ENCODE measurements around the gene NAV3. TPM values are rescaled to one million over a fixed set of nuclear protein-coding genes. Genes with fewer than 3 reads are reported as not detected.
A peak's percentile ranks its signal among the peaks of the same experiment; 100 is the strongest.

The NAV3 gene
- polyA plus RNA-seq, 1 of the 3 experiments (the other 2 are of a cell fraction): 10.5 TPM

DNA sequence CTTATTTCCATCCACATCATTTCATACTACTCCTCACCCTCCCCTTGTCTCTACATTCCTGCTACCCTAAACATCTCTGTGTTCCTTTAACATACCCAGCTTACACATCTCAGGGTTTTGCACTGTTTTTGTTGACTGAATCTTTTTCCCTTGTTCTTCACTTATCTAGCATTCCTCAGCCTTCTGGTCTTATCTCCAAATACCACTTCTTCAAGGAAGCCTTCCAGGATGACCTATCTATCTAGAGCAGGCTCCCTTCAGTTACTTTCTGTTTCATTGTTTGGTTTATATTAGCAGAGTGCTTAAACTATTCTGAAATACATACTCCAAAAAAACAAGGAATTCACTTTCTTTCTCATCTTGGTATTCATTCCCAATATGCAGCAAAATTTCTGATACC lies 353.1 kb downstream of the NAV3 start:
- H4K20me1 ChIP-seq (ENCODE audit: insufficient read depth): no peaks in the 10 kb centered on the region
- no peak overlapping the region for H2AFZ ChIP-seq (ENCODE audit: low read depth)
- H3F3A ChIP-seq (replicated peaks; ENCODE audit: insufficient read depth): peaks cover 26% of the 10 kb centered on the region
- H3K9me2 ChIP-seq: no peaks in the 10 kb centered on the region
- H3K4me1 ChIP-seq (ENCODE audit: control insufficient read depth in 1 of 2, insufficient read depth in 2 of 2, low read depth in 1 of 2, low read length in 1 of 2): peaks cover 0 to 10% of the 10 kb centered on the region in 2 experiments; a peak in 2 of 4 replicates
- no peak overlapping the region for H3K9ac ChIP-seq
- H3K4me3 ChIP-seq (ENCODE audit: low read depth in 2 of 2, low read length in 1 of 2): no peak overlapping the region
- ChIA-PET CTCF (no interaction called here), POLR2A (no interaction called here)
- peaks cover 25 to 58% of the 10 kb centered on the region in 2 experiments for H3K36me3 ChIP-seq (replicated peaks in 1 of 2; ENCODE audit: control insufficient read depth in 1 of 2, insufficient read depth in 2 of 2, low read length in 1 of 2)
- no peaks in the 10 kb centered on the region for H3K27me3 ChIP-seq (ENCODE audit: insufficient read depth)
- no peak overlapping the region for H3K27ac ChIP-seq (ENCODE audit: low read depth in 2 of 2, low read length in 1 of 2)
- DNase-seq: no peak
- H3K79me2 ChIP-seq (ENCODE audit: insufficient read depth): no peaks in the 10 kb centered on the region
- H3K4me2 ChIP-seq: no peak overlapping the region
- TF ChIP-seq FOSL2 (IDR thresholded peaks at IDR 0.05; ENCODE audit: borderline replicate concordance, low read depth) (no peak), NFIC (IDR thresholded peaks at IDR 0.05; ENCODE audit: borderline replicate concordance) (no peak), SIN3A (IDR thresholded peaks at IDR 0.05; ENCODE audit: borderline replicate concordance, low read depth, low read length) (no peak), NRF1 (IDR thresholded peaks at IDR 0.05; ENCODE audit: low read depth, low read length) (no peak), SMC3 (IDR thresholded peaks at IDR 0.05; ENCODE audit: low read depth, low read length) (no peak)
- TF ChIP-seq, protein P1, sequence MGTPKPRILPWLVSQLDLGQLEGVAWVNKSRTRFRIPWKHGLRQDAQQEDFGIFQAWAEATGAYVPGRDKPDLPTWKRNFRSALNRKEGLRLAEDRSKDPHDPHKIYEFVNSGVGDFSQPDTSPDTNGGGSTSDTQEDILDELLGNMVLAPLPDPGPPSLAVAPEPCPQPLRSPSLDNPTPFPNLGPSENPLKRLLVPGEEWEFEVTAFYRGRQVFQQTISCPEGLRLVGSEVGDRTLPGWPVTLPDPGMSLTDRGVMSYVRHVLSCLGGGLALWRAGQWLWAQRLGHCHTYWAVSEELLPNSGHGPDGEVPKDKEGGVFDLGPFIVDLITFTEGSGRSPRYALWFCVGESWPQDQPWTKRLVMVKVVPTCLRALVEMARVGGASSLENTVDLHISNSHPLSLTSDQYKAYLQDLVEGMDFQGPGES (IDR thresholded peaks at IDR 0.05; ENCODE audit: low read depth, low read length): no peak
- H3K9me3 ChIP-seq: no peaks in the 10 kb centered on the region

DNA sequence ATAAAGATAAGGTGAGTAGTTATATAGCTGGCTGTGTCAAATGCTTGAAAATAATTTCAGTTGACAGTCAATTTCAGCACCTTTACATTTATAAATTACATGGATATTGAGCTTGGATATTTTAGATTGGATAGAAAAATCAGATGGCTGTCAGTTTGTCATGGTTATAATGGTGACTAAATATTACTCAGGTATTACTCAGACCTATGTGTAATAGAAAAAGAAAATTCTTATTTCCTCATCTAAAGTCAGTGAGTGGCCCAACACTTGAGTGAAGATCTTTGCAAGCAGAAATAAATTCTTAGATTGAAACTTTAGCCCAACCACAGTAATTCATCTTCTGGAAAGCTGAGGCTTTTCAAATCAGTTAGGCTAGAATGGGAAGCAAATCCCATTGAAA lies 354.4 kb downstream of the NAV3 start:
- TF ChIP-seq, protein P2, sequence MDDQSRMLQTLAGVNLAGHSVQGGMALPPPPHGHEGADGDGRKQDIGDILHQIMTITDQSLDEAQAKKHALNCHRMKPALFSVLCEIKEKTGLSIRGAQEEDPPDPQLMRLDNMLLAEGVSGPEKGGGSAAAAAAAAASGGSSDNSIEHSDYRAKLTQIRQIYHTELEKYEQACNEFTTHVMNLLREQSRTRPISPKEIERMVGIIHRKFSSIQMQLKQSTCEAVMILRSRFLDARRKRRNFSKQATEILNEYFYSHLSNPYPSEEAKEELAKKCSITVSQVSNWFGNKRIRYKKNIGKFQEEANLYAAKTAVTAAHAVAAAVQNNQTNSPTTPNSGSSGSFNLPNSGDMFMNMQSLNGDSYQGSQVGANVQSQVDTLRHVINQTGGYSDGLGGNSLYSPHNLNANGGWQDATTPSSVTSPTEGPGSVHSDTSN (IDR thresholded peaks at IDR 0.05): peak; percentile 86
- TF ChIP-seq JUND (IDR thresholded peaks at IDR 0.05): peak; percentile 80
- TF ChIP-seq TEAD4 (IDR thresholded peaks at IDR 0.05; ENCODE audit: borderline replicate concordance, insufficient read depth): peak; percentile 27; the same call in 1 of the 2 replicates
- peak; percentile 52; the same call in 1 of the 2 replicates for TF ChIP-seq POLR2AphosphoS5 (IDR thresholded peaks at IDR 0.05; ENCODE audit: low read depth, low read length)
- TF ChIP-seq TCF12 (IDR thresholded peaks at IDR 0.05): peak; percentile 76
- TF ChIP-seq FOSL2 (IDR thresholded peaks at IDR 0.05; ENCODE audit: borderline replicate concordance, low read depth): peak; percentile 73; the same call in 1 of the 2 replicates
- TF ChIP-seq NFIC (IDR thresholded peaks at IDR 0.05; ENCODE audit: borderline replicate concordance): peak; percentile 56; the same call in 1 of the 2 replicates
- TF ChIP-seq MXI1 (IDR thresholded peaks at IDR 0.05; ENCODE audit: low read depth, low read length): no peak
- no peak for TF ChIP-seq RXRA (IDR thresholded peaks at IDR 0.05; ENCODE audit: borderline replicate concordance, low read depth)
- no peak for TF ChIP-seq TAF1 (IDR thresholded peaks at IDR 0.05; ENCODE audit: borderline replicate concordance, low read depth, low read length)
- TF ChIP-seq EP300 (IDR thresholded peaks at IDR 0.05; ENCODE audit: borderline replicate concordance in 1 of 2, low read depth in 1 of 2, low read length in 1 of 2): peak in 1 of 2 experiments; percentile 71; a peak in 2 of 4 replicates
- no peaks in the 10 kb centered on the region for H3K9me2 ChIP-seq
- no peak overlapping the region for H3K4me2 ChIP-seq
- no peak overlapping the region for H3K9ac ChIP-seq
- no peaks in the 10 kb centered on the region for H3K79me2 ChIP-seq (ENCODE audit: insufficient read depth)
- ChIA-PET CTCF (interaction anchor here (1.2 to 1.3 kb wide), 2 partner anchors 12 to 208 kb away, joined by 4 to 6 read pairs; no protein-coding TSS in a partner anchor), POLR2A (no interaction called here)
- H3K4me3 ChIP-seq (ENCODE audit: low read depth in 2 of 2, low read length in 1 of 2): no peak overlapping the region
- no peaks in the 10 kb centered on the region for H4K20me1 ChIP-seq (ENCODE audit: insufficient read depth)
- H3K36me3 ChIP-seq (replicated peaks in 1 of 2; ENCODE audit: control insufficient read depth in 1 of 2, insufficient read depth in 2 of 2, low read length in 1 of 2): peaks cover 20 to 66% of the 10 kb centered on the region in 2 experiments
- H3K4me1 ChIP-seq (ENCODE audit: control insufficient read depth in 1 of 2, insufficient read depth in 2 of 2, low read depth in 1 of 2, low read length in 1 of 2): peaks cover 0 to 10% of the 10 kb centered on the region in 2 experiments; a peak in 1 of 4 replicates
- H3K27me3 ChIP-seq (ENCODE audit: insufficient read depth): no peaks in the 10 kb centered on the region
- no peak overlapping the region for H2AFZ ChIP-seq (ENCODE audit: low read depth)
- H3F3A ChIP-seq (replicated peaks; ENCODE audit: insufficient read depth): peaks cover 25% of the 10 kb centered on the region
- H3K9me3 ChIP-seq: no peaks in the 10 kb centered on the region
- DNase-seq: no peak
- H3K27ac ChIP-seq (ENCODE audit: low read depth in 2 of 2, low read length in 1 of 2): peak overlapping the region in 1 of 2 experiments; percentile 31; a peak in 2 of 4 replicates
